Fibroblast of pulmonary artery (primary cell): ENCODE results near the gene HSPA8.

Experiments
- DNase-seq: peaks from one replicate; pipeline ENCODE4 v3.0.0-alpha.2; 2010; ENCODE audit warnings: low read depth
- H3K4me3 ChIP-seq: replicated peaks from 2 replicates; pipeline ENCODE4 v1.5.1; 2011; ENCODE audit warnings: low read depth, mild to moderate bottlenecking, control low read depth, low read length, moderate library complexity
- TF ChIP-seq, protein P1 (sequence below): IDR thresholded peaks from 2 replicates; pipeline ENCODE4 v1.5.1; 2011; ENCODE audit warnings: mild to moderate bottlenecking, control low read depth, low read length, inconsistent platforms; ENCODE audit errors: missing control alignments

Gene HSPA8

DNA sequence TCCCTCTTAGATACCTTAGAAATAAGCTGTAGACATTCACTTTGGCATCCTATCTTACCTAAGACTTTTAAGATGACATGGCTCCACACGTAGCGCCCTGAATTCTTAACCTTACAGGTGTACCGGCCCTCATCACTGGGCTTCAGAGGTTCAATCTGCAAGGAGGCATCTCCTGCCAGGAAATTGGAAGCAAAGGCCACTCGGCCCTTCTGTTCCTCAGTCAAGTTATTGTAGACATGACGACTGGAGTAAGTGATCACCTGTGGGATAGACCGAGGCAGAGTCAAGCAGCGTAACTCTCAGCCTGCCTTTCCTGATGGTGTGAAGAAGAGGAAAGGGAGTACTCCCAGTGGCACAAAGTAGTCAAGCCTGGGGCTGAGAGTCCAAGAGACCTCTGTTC, 22.5 kb upstream of the HSPA8 start:
- DNase-seq, result no peak
- TF ChIP-seq, protein P1, sequence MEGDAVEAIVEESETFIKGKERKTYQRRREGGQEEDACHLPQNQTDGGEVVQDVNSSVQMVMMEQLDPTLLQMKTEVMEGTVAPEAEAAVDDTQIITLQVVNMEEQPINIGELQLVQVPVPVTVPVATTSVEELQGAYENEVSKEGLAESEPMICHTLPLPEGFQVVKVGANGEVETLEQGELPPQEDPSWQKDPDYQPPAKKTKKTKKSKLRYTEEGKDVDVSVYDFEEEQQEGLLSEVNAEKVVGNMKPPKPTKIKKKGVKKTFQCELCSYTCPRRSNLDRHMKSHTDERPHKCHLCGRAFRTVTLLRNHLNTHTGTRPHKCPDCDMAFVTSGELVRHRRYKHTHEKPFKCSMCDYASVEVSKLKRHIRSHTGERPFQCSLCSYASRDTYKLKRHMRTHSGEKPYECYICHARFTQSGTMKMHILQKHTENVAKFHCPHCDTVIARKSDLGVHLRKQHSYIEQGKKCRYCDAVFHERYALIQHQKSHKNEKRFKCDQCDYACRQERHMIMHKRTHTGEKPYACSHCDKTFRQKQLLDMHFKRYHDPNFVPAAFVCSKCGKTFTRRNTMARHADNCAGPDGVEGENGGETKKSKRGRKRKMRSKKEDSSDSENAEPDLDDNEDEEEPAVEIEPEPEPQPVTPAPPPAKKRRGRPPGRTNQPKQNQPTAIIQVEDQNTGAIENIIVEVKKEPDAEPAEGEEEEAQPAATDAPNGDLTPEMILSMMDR, result no peak

DNA sequence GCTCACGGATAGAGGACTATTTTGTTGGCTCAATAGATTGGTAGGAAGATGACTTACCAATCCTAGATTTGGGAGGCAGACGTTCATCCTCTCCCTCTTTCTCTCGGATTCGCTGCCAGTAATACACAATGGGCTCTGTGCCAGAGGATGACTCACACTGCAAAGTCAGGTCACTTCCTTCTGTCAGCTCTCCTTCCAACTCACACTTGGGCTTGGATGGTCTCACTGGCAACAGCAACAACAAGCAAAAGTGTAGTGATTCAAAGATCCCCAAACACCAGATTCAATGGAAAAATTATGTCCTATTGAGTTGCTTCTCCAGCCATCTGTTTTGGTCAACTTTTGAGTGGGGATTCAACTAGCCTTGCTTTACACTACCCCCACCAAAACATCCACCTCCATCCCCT, 21.7 kb upstream of the HSPA8 start:
- TF ChIP-seq, protein P1, result no peak
- no peak overlapping the region for H3K4me3 ChIP-seq
- peak; percentile 99 for DNase-seq

More for the DNA sequence above, 22.5 kb upstream of the HSPA8 start:
- no peak overlapping the region for H3K4me3 ChIP-seq

DNA sequence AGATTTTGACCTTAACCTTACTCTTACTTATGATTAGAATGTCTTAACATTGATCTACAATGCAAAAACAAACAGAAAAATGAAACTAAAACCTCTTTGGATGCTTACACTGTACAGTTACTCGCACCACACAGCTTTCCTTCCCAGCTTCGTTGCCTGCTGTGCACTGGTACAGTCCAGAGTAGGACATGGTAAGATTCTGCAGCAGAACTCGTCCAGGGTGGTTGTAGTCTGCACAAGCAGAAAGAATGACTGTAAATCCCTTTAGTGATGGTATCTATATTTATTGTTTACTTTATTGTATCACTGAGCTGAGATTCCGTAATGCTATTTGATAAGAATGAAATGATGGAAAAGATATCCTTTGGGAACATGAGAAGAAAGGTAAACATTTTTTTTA, 21.0 kb upstream of the HSPA8 start:
- TF ChIP-seq, protein P1, result no peak
- no peak overlapping the region for H3K4me3 ChIP-seq
- DNase-seq, result no peak

DNA sequence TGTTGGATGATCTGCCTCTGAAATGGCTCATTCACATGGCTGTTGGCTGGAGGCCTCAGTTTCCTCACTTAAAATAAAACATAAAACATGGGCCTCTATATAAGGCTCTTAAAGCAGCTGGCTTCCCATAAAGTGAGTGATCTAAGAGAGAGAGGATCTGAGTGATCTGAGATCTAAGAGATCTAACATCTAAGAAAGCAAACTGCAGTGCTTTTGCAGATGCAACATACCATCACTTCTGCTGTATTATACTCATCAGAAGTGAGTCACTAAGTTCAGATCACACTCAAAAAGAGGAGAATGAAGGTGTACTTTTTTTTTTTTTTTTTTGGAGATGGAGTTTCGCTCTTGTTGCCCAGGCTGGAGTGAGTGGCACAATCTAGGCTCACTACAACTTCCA, 18.1 kb upstream of the HSPA8 start:
- TF ChIP-seq, protein P1, result no peak
- no peak overlapping the region for H3K4me3 ChIP-seq
- DNase-seq, result no peak

DNA sequence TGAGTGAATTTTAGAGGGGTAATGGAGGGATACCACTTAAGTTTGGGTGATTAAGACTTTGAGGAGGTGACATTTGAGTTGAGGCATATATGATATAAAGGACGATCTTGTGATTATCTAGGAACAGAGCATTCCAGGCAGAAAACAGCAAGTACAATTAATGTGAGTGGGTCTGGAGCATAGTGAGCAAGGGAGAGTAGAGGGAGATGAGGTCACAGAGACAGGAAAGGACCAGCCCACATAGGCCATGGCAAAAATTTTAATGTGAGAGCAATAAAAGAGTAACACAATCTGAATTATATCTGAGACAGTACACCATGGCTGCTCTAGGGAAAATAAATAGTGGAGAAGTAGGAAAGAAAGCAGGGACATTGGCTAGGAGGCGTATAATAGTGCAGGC, 14.5 kb upstream of the HSPA8 start:
- TF ChIP-seq, protein P1, result no peak
- no peak for DNase-seq

DNA sequence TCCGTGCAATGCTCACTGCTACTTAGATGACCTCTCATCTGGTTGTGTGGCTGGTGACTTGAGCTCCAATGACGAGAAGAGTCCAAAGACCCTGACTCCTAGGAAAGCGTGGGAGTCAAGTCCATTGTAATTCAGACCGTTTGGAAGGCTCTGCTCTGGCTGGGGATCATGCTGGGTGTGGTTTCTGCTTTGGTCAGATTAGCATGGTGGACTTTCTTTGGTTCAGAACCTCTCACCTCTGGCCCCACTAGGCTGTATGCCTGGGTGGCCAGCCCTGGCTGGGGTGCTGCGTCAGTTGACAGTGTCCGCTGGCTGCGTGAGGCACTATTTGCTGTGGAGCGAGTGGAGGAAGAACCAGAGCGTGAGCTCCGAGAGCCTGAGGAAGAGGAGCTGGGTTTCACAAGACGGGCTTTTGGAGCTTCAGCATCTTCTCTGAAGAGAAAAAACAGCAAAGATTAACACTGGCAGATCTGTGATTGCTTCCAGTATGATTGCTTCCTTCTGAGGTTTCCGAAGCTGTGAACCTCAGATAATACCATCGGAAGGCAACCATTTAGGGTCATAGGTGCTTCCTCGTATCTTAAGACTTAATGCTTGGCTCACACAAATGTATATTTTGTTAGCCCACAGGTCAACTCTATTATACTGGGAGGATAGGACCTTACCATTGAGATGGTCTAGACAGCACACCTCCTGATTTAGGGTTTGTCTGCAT, 11.6 kb upstream of the HSPA8 start:
- H3K4me3 ChIP-seq, result no peak overlapping the region
- no peak for DNase-seq
- TF ChIP-seq, protein P1, result no peak

More for the DNA sequence above, 14.5 kb upstream of the HSPA8 start:
- no peak overlapping the region for H3K4me3 ChIP-seq

DNA sequence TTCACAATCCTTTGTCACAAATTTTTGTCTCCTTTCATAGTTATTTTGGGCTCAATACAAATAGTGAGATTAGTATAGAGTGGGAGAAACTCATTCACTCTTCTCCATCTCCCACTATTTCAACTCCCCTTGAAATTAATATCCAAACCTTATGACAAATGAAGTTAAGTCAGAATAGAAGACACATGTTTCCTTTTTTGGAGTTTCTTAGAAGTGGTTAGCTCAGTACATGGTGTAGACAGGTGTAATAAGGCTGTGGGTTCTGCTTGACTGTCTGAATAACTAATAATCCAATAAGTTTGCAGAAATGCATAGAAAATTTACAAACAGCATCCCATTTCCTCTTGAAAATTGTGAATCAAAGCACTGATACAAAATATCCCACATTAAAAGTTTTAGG, 10.8 kb upstream of the HSPA8 start:
- H3K4me3 ChIP-seq, result no peak overlapping the region
- TF ChIP-seq, protein P1, result no peak
- DNase-seq, result no peak
